ENCODE data around the gene SLC2A4RG. TPM values are rescaled to one million over a fixed set of nuclear protein-coding genes. Genes with fewer than 3 reads are reported as not detected.
A peak's percentile ranks its signal among the peaks of the same experiment; 100 is the strongest.

SLC2A4RG gene
- total and polyA plus RNA-seq, 2 of the 4 experiments (the other 2 are of a cell fraction): 5.0 to 50.3 TPM

DNA sequence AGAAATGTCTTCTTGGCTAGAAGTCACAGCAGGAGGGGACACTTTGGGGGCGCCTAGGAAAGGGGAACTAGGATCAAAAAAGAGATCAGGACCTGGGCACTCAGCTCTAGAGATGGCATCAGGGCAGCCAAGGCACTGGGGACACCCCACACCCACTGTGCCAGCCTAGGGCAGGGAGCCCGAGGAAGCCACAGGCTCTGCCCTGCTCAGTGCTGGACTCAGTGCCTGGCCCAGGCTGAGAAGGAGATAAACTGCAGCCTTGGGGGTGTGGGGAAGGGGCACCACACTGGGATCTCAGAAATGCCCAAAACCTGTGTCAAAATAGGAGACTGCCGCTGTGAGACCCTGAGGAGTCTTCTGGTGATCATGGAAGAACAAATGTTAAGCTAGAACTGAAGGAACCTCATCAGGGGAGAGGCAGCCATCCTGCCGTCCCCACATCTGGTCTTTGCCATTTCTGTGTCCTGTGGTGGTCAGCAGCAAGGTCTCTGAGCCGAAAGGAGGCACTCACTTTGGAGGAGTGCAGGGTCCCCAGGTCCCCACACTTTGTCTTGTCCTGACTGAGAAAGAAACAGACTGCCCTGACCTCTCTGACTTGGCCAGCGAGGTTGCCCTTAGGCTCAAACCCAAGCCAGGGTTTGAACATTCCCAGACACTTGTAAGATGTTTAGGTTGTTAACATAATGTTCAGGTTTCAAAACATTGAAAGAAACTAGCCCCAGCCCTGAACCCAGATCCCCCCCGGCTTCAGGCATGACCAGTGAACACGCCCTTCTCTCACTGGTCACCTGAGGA, 34.1 kb upstream of the SLC2A4RG start:
- ATAC-seq (ENCODE audit: low read depth): no peak
- no peak overlapping the region for H2AFZ ChIP-seq (replicated peaks; ENCODE audit: low read length, poor library complexity)
- no peak overlapping the region for H2BK20ac ChIP-seq (ENCODE audit: low read depth, low read length)
- no peak overlapping the region for H2BK5ac ChIP-seq (ENCODE audit: low read depth, low read length, poor library complexity, severe bottlenecking)
- BruUV-seq (replicated peaks): no TSS peak
- no peak for DNase-seq
- ChIA-PET POLR2A (ENCODE audit: unreplicated experiment) (no interaction called here), CTCF (no interaction called here)
- no peaks in the 10 kb centered on the region for H3K9me3 ChIP-seq (ENCODE audit: control insufficient read depth, insufficient read depth, low read length)
- no peak overlapping the region for H3K23ac ChIP-seq (ENCODE audit: low read depth, low read length)
- H2AK9ac ChIP-seq (replicated peaks; ENCODE audit: low read depth, low read length, poor library complexity): peak overlapping the region; percentile 98
- no peak overlapping the region for H3K4me2 ChIP-seq (ENCODE audit: low read depth, low read length)
- no peak overlapping the region for H4K91ac ChIP-seq (ENCODE audit: insufficient read depth, low read depth, low read length)
- no peak overlapping the region for H3K27ac ChIP-seq (ENCODE audit: insufficient read depth, low read length)
- no peak overlapping the region for H3K18ac ChIP-seq (ENCODE audit: low read depth, low read length)
- H3K4ac ChIP-seq (ENCODE audit: low read depth, low read length): no peak overlapping the region
- no peak overlapping the region for H2BK15ac ChIP-seq (ENCODE audit: low read depth, low read length)
- H3K56ac ChIP-seq (ENCODE audit: extremely low read depth, insufficient read depth, low read length): no peak overlapping the region
- no peak overlapping the region for H4K8ac ChIP-seq (ENCODE audit: low read depth in 2 of 2, low read length in 2 of 2)
- no peaks in the 10 kb centered on the region; the same call in 1 of the 2 replicates for H4K20me1 ChIP-seq (ENCODE audit: insufficient read depth, low read length)
- WGBS, 2 experiments (ENCODE audit: extremely low coverage in 2 of 2, insufficient read length in 1 of 2): 100% methylated on average over 3 of the region's 8 CpGs; no CpG with 5 or more reads in 1 of the 2 experiments
- H3K36me3 ChIP-seq (ENCODE audit: control insufficient read depth, insufficient read depth, low read length): peaks cover 36% of the 10 kb centered on the region
- dilution Hi-C loops (cut with HindIII; ENCODE audit: low sequenced_read_pairs, unreplicated experiment): no loop called here
- H3K9ac ChIP-seq (ENCODE audit: low read depth, low read length): no peak overlapping the region
- H2AK5ac ChIP-seq (ENCODE audit: low read depth, low read length): no peak overlapping the region
- intact Hi-C loops (cut with micrococcal nuclease): loop anchor here (2.0 kb wide), 1 partner anchor 159 kb away; the partner anchor contains the start of gene TPD52L2
- H3K4me3 ChIP-seq (ENCODE audit: insufficient read depth, low read depth, low read length): no peak overlapping the region
- in situ Hi-C loops (cut with MboI; ENCODE audit: low sequenced_read_pairs): loop anchor here (10.0 kb wide), 1 partner anchor 159 kb away; the partner anchor contains the start of genes ABHD16B and TPD52L2
- H3K27me3 ChIP-seq (ENCODE audit: control insufficient read depth, insufficient read depth, low read length): no peaks in the 10 kb centered on the region
- TF ChIP-seq NFE2L2 (IDR thresholded peaks at IDR 0.05; ENCODE audit: low read depth, low read length) (no peak), CHD1 (IDR thresholded peaks at IDR 0.05; ENCODE audit: low read depth, low read length) (no peak), FOS (IDR thresholded peaks at IDR 0.05; ENCODE audit: low read depth, low read length) (no peak), RAD21 (IDR thresholded peaks at IDR 0.05; ENCODE audit: low read length) (no peak), SMC3 (IDR thresholded peaks at IDR 0.05; ENCODE audit: low read depth, low read length) (no peak), CEBPB (IDR thresholded peaks at IDR 0.05; ENCODE audit: low read depth, low read length) (no peak)
- TF ChIP-seq, protein P1, sequence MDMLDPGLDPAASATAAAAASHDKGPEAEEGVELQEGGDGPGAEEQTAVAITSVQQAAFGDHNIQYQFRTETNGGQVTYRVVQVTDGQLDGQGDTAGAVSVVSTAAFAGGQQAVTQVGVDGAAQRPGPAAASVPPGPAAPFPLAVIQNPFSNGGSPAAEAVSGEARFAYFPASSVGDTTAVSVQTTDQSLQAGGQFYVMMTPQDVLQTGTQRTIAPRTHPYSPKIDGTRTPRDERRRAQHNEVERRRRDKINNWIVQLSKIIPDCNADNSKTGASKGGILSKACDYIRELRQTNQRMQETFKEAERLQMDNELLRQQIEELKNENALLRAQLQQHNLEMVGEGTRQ (IDR thresholded peaks at IDR 0.05; ENCODE audit: low read depth, low read length): no peak
- H2BK120ac ChIP-seq (ENCODE audit: low read depth, low read length): no peak overlapping the region
- H3K14ac ChIP-seq (replicated peaks; ENCODE audit: low read depth, low read length): no peak overlapping the region
- no peak overlapping the region for H4K5ac ChIP-seq (ENCODE audit: low read depth, low read length)
- H3K4me1 ChIP-seq (ENCODE audit: control insufficient read depth, insufficient read depth, low read length): peaks cover 10% of the 10 kb centered on the region
- H3K79me1 ChIP-seq (ENCODE audit: low read depth in 1 of 2, low read length in 2 of 2): peaks cover 18 to 78% of the 10 kb centered on the region in 2 experiments
- H3K9me1 ChIP-seq (ENCODE audit: insufficient read depth, low read length): no peaks in the 10 kb centered on the region

Data from IMR-90 (cell line).